ENCODE measurements around the gene HTR3D. TPM values are rescaled to one million over a fixed set of nuclear protein-coding genes. Genes with fewer than 3 reads are reported as not detected.

The HTR3D gene
- total and polyA plus RNA-seq, 2 donors (not counting 1 experiment from before 2014, with no cell fraction given), result not detected

DNA sequence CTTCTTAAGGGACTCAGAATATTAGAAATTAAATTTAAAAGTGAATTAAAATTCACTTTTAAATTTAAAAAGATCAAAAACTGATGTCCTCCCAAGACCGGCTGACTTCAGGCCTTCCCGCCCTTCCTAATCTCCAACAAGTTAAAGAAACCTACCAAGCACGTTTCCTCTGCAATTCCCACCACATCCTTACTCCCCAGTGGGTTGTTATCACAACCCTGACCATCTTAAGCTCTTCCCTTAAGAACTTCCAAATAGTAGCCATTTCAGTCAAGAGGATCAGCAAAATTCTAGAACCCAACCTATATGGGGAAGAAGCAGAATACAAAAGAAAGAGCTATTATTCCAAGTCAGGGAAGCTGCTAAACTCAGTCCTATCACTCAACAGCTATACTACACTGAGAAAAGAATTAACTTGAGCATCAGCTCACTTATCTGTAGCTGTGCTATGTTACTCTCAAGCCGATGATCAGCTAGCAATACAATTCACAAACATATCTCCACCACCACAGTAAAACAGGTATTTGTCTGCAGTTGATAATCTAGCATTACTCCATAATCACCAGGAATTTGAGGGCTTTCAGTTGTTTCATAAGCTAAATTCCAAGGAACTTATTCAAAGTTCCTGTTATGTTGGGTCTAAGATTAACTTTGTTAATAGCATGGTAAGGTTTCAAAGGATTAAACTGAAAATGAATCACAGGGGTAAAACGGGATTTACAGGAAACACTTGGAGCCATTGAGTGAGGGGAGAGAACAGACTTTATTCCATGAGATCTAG is 28.2 kb upstream of the HTR3D start:
- peaks cover 24% of the 10 kb centered on the region for H3K4me1 Mint-ChIP-seq
- Histone ChIP-seq H3K79me2 (ENCODE audit: control insufficient read depth, insufficient read depth, low read length) (peaks cover 16% of the 10 kb centered on the region), H2AFZ (ENCODE audit: insufficient read depth, low read depth, low read length, poor library complexity, severe bottlenecking) (no peak overlapping the region), H4K20me1 (ENCODE audit: control insufficient read depth, insufficient read depth, low read length, poor library complexity, severe bottlenecking) (no peaks in the 10 kb centered on the region), H3K9ac (ENCODE audit: low read length) (no peak overlapping the region), H3K27me3 (replicated peaks in 1 of 4; ENCODE audit: control extremely low read depth in 1 of 4, control insufficient read depth in 3 of 4, insufficient read depth in 4 of 4, low read length in 3 of 4) (no peaks in the 10 kb centered on the region), H3K4me3 (ENCODE audit: control extremely low read depth in 1 of 5, extremely low read depth in 1 of 5, insufficient read depth in 1 of 5, low read depth in 2 of 5, low read length in 4 of 5) (no peak overlapping the region), H3K27ac (ENCODE audit: low read length in 2 of 2) (no peak overlapping the region), H3K9me3 (ENCODE audit: control extremely low read depth in 1 of 3, control insufficient read depth in 2 of 3, insufficient read depth in 1 of 3, low read length in 2 of 3) (no peaks in the 10 kb centered on the region), H3K4me2 (replicated peaks; ENCODE audit: low read depth, low read length, poor library complexity, severe bottlenecking) (no peak overlapping the region), H3K4me1 (ENCODE audit: control insufficient read depth in 2 of 2, insufficient read depth in 2 of 2, low read length in 2 of 2) (peaks cover 26 to 27% of the 10 kb centered on the region in 2 donors), H3K36me3 (replicated peaks in 1 of 2; ENCODE audit: control extremely low read depth in 1 of 2, control insufficient read depth in 1 of 2, extremely low read depth in 1 of 2, insufficient read depth in 2 of 2, low read length in 1 of 2) (peaks cover 0 to 4% of the 10 kb centered on the region in 2 experiments)
- no peak overlapping the region for H3K27ac Mint-ChIP-seq
- no peak for TF ChIP-seq EZH2 (IDR thresholded peaks at IDR 0.05; ENCODE audit: borderline replicate concordance, insufficient read depth, low read depth, low read length, poor library complexity, severe bottlenecking)
- TF ChIP-seq, protein P1, sequence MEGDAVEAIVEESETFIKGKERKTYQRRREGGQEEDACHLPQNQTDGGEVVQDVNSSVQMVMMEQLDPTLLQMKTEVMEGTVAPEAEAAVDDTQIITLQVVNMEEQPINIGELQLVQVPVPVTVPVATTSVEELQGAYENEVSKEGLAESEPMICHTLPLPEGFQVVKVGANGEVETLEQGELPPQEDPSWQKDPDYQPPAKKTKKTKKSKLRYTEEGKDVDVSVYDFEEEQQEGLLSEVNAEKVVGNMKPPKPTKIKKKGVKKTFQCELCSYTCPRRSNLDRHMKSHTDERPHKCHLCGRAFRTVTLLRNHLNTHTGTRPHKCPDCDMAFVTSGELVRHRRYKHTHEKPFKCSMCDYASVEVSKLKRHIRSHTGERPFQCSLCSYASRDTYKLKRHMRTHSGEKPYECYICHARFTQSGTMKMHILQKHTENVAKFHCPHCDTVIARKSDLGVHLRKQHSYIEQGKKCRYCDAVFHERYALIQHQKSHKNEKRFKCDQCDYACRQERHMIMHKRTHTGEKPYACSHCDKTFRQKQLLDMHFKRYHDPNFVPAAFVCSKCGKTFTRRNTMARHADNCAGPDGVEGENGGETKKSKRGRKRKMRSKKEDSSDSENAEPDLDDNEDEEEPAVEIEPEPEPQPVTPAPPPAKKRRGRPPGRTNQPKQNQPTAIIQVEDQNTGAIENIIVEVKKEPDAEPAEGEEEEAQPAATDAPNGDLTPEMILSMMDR (IDR thresholded peaks at IDR 0.05), result no peak
- ChIA-PET POLR2A (no interaction called here), CTCF (no interaction called here)
- DNase-seq, result no peak
- no peaks in the 10 kb centered on the region for H3K9me3 Mint-ChIP-seq (ENCODE audit: insufficient read depth)
- intact Hi-C loops (cut with micrococcal nuclease), result no loop called here
- 100% methylated on average over 2 of the region's 5 CpGs for WGBS (ENCODE audit: insufficient coverage)
- H3K27me3 Mint-ChIP-seq, result no peaks in the 10 kb centered on the region
- ATAC-seq (ENCODE audit: low read depth), result no peak
- H3K4me3 Mint-ChIP-seq, result no peak overlapping the region

DNA sequence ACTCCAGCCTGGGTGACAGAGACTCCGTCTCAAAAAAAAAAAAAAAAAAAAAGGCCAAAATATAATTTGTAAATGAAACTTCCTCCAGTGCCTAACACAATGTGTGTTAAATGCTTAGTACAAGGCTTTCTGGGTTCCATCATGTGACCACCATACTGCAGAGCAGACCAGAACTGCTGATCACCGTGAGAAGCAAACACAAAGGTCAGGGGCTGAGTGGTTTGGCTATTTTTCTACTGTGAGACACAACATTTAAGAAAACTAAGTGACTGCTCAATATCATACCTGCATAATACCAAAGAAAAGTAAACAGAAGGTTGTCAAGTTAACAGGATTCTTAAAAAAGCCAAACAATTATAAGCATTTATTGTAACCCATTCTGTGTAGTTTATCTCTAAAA is 27.1 kb upstream of the HTR3D start:
- peaks cover 29 to 30% of the 10 kb centered on the region in 2 donors for H3K4me1 ChIP-seq (ENCODE audit: control insufficient read depth in 2 of 2, insufficient read depth in 2 of 2, low read length in 2 of 2)
- ChIA-PET POLR2A (no interaction called here), CTCF (interaction anchor here (0.6 to 4.1 kb wide), 2 partner anchors 12 to 128 kb away, joined by 3 to 66 read pairs; partner anchors contain the start of gene ABCC5)
- H3K9me3 ChIP-seq (ENCODE audit: control extremely low read depth in 1 of 3, control insufficient read depth in 2 of 3, insufficient read depth in 1 of 3, low read length in 2 of 3), result no peaks in the 10 kb centered on the region
- H2AFZ ChIP-seq (ENCODE audit: insufficient read depth, low read depth, low read length, poor library complexity, severe bottlenecking), result no peak overlapping the region
- no peak for TF ChIP-seq EZH2 (IDR thresholded peaks at IDR 0.05; ENCODE audit: borderline replicate concordance, insufficient read depth, low read depth, low read length, poor library complexity, severe bottlenecking)
- TF ChIP-seq, protein P1 (IDR thresholded peaks at IDR 0.05), result no peak
- H4K20me1 ChIP-seq (ENCODE audit: control insufficient read depth, insufficient read depth, low read length, poor library complexity, severe bottlenecking), result no peaks in the 10 kb centered on the region
- no peak overlapping the region for H3K27ac ChIP-seq (ENCODE audit: low read length in 2 of 2)
- Mint-ChIP-seq H3K9me3 (ENCODE audit: insufficient read depth) (no peaks in the 10 kb centered on the region), H3K27ac (no peak overlapping the region), H3K4me3 (no peak overlapping the region), H3K4me1 (peaks cover 31% of the 10 kb centered on the region), H3K27me3 (no peaks in the 10 kb centered on the region)
- no peak overlapping the region for H3K4me3 ChIP-seq (ENCODE audit: control extremely low read depth in 1 of 5, extremely low read depth in 1 of 5, insufficient read depth in 1 of 5, low read depth in 2 of 5, low read length in 4 of 5)
- H3K4me2 ChIP-seq (replicated peaks; ENCODE audit: low read depth, low read length, poor library complexity, severe bottlenecking), result no peak overlapping the region
- H3K27me3 ChIP-seq (replicated peaks in 1 of 4; ENCODE audit: control extremely low read depth in 1 of 4, control insufficient read depth in 3 of 4, insufficient read depth in 4 of 4, low read length in 3 of 4), result no peaks in the 10 kb centered on the region
- H3K9ac ChIP-seq (ENCODE audit: low read length), result no peak overlapping the region
- DNase-seq (no peak), ATAC-seq (ENCODE audit: low read depth) (no peak)
- intact Hi-C loops (cut with micrococcal nuclease), result no loop called here
- peaks cover 0 to 4% of the 10 kb centered on the region in 2 experiments for H3K36me3 ChIP-seq (replicated peaks in 1 of 2; ENCODE audit: control extremely low read depth in 1 of 2, control insufficient read depth in 1 of 2, extremely low read depth in 1 of 2, insufficient read depth in 2 of 2, low read length in 1 of 2)
- peaks cover 16% of the 10 kb centered on the region for H3K79me2 ChIP-seq (ENCODE audit: control insufficient read depth, insufficient read depth, low read length)
- WGBS (ENCODE audit: insufficient coverage), result no CpG with 5 or more reads among the region's 2 CpGs

All from B cell (primary cell).